ENCODE data around the gene UBASH3B.

The UBASH3B gene

GRCh38 chr11:122647736-122648275 lies 7.7 kb upstream of the UBASH3B start:
- DNase-seq: no peak

DNA sequence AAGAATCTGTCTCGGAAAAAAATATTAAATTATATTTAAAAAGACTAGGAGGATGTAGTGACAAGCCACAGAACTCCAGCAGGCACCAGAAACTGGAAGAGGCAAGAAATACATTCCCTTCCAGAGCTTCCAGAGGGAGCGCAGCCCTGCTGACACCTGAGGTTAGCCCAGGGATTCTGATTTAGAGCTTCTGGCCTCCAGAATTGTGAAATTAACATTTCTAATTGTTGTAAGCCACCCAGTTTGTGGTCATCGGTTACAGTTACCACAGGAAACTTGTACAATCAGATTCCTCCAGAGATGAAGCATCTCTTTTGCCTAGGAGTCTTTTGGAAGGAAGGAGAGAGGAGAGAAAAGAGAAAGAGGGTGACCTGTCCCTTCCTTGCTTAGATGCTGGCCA lies 6.4 kb upstream of the UBASH3B start:
- DNase-seq: no peak

DNA sequence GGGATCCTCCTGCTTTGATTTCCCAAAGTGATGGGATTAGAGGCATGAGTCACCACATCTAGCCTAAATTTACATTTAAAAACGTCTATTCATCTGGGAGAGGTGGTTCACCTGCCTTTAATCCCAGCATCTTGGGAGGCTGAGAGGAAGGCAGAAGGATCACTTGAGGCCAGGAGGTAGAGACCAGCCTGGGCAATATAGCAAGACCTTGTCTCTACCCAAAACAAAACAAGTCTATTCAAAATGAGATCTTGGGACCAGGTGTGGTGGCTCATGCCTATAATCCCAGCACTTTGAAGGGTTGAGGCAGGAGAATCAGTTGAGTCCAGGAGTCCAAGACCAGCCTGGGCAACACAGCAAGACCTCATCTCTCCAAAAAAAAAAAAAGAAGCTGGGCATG lies 4.9 kb upstream of the UBASH3B start:
- DNase-seq: no peak

GRCh38 chr11:122652495-122652894 lies 3.0 kb upstream of the UBASH3B start:
- DNase-seq: no peak

DNA sequence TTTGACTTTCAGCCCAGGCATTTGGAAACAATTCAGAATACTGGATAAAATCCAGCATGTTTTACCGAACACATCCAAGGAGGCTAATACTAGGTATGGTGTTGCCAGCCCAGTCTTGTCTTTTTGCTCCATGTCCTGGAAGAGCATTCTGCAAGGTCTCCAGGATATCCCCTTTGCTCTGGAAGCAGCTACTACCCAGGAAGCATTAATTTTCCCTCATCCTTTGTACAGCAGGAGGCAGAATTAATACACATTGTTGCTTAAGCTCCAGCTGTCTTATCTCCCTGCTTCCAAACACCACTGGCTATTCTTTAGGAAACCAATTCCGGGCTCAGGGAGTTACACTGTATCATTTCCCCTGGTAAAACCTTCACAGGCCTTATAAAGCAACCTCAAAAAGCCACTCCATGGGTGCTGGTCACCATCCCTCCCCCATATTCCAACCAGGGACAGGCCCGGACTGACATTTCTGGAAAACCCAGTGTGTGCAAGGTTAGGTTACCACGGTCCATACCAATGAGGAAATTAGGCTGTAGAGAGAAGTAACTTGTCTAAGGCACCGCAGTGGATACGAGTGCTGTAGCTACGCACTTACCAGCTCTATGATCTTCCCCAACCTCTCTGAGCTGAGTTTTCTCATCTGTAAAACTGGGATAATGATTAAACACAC lies 1.5 kb upstream of the UBASH3B start:
- DNase-seq: no peak

- peak in 1 of 3 experiments; percentile 60 for DNase-seq
Measured at GRCh38 chr11:122656073-122656630, 630 bp downstream of the UBASH3B start.

DNA sequence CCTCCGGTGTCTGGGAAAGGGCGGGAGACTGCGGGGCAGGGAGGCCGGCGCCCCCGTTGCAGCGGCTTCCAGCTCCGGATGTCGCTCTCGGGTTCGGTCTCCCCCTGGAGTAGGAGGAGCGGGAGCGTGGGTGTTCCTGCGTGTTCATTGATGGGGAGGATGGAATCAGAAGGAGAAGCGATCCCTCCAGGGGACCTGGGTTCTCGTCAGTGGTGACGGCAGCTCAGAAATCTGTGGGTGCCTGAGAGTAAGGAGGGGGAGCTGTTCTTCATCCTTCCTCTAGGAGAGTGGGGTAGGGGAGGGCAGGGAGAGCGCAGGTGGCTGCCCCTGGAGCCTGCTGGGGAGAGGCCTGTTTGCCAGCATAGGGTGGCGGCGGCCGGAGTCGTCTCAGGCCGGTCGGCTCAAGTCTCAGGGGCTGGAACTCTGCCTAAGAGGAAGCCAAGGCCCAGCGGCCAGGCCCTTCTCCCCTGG lies 1.1 kb downstream of the UBASH3B start:
- DNase-seq: no peak

GRCh38 chr11:122659676-122660554 lies 4.4 kb downstream of the UBASH3B start:
- DNase-seq: no peak

DNA sequence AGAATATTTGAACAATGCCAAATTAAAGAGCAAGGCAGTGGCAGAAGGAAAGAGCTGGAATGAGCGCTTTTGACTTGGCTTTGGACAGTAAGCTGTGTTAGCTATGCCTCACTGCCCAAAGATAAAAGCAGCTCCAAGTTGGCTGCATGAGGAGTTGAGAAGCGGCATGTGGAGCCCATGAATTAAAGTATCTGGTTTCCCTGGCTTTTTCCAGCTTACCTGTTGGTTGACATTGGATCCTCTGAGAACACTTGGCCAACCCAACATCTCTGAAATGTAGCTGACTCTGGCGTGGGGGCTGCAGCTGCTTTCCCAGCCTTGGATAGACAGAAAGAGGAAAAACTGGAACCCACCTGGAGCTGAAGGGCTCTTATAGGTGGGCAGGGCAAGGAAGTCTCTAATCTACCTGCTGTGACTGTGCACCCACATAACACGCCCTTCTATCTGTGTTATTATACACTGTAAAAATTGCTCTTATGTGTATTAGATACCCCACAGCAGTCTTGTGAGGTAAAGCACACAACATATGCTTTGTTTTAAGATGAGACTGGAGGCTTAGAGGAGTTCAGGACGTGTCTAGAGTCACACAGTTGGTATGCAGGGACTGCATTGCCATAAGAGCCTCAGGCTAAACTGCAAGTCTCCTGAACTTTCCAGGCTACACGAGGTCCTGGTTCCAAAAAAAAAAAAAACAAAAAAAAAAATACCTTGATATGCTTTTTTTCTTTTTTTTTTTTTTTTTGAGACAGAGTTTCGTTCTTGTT lies 5.8 kb downstream of the UBASH3B start:
- DNase-seq: peak in 2 of 3 experiments; percentile 23 to 95

DNA sequence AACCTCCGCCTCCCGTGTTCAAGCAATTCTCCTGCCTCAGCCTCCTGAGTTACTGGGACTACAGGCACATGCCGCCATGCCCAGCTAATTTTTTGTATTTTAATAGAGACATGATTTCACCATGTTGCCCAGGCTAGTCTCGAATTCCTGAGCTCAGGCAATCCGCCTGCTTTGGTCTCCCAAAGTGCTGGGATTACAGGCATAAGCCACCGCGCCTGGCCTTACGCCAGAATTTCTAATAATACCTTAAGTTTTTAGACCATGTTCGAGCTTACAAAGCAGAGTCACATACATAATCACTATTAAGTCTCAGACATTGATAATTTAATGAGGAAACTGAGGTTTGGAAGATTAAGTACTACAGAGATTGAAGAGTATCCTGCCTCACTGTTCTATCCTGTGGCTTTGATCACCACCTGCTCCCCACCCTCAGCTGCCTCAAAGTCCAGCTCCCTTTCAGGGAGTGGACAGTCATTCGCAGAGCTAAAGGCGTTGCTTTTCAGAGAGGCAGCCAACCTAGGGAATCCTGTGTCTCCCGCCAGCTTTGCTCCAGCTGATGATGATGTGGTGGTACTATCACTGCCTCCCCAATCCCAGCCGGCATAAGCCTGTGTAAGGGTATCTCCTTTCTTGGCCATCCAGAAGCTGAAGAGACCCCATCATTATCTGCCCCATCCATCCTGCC lies 7.7 kb downstream of the UBASH3B start:
- DNase-seq: no peak

GRCh38 chr11:122663764-122664163 lies 8.2 kb downstream of the UBASH3B start:
- peak in 1 of 3 experiments; percentile 60 for DNase-seq

DNA sequence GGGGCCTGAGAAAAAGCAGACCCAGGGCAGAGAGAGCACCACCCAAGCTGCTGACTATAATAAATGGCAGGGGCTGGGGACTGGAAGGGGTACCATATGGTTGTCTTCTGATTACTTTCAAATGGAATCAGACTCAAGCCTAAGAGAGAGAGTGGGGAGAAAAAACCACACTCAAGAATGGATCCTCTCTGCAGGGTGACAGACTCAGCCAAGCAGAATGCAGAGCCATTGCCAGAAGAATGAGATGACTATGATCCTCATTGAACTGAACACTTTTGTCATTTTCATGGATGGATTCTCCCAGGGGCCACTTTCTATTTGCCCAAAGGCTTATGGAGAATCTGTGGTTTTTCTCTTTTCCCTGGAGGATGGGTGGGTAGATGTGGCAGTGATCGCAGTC lies 8.7 kb downstream of the UBASH3B start:
- DNase-seq: no peak

DNA sequence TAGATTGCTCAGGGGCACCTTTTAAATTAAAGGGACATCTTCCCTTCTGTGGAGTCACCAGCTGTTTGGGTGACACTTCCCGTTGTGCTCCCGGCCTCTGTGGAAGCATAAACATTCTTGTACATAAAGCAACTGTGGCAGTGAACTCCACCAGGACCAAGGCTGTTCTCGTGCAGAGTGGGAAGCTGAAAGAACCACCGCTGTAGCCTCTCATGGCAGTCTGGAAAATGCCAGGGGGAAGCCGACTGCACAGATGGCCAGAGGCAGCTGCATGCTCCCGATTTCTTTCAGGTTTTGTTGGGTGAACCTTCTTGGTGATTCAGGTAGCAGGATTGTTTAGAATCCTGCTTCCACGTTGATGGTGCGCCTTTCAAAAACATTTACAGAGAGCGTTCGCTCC lies 10.3 kb downstream of the UBASH3B start:
- DNase-seq: no peak

DNA sequence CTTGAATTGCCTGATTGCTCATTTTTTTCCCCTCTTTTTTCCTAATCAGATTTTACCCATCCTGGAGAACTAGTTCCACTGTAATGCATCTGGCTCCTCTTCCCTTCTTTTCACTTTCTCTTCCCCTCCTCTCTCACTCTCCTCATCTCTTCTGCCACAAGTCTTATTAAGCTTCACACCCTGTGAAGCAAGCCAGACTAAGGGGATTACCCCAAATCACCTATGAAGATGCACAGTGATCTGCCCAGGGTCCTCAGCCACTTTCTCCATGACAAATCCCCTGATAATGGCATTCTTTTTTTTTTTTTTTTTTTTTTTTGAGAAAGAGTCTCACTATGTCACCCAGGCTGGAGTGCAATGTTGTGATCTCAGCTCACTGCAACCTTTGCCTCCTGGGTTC lies 11.2 kb downstream of the UBASH3B start:
- no peak for DNase-seq

DNA sequence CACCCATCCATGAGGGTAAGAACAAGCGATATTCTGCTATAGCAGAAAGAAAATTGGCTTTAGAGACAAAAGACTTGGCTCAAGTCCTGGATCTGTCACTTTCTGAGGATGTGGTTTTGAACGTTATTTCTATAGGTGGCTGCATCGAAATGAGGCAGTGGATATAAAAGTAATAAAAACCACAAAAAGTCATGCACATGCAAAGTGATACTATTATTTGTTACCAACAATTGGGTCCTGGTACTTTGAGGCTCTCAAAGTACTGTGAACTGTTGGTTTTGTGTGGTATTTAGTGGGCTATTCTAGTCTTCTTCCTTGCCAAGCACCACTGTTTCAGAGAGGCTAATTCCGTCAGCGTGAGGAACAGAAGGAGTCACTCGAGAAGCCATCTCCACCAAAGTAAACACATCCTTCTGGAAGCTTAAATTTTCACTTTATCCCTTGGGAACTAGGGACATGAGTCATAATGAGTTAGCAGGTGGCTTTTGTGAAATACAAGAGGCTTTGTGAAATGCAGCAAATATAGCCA lies 13.1 kb downstream of the UBASH3B start:
- DNase-seq: peak in 1 of 3 experiments; percentile 83

DNA sequence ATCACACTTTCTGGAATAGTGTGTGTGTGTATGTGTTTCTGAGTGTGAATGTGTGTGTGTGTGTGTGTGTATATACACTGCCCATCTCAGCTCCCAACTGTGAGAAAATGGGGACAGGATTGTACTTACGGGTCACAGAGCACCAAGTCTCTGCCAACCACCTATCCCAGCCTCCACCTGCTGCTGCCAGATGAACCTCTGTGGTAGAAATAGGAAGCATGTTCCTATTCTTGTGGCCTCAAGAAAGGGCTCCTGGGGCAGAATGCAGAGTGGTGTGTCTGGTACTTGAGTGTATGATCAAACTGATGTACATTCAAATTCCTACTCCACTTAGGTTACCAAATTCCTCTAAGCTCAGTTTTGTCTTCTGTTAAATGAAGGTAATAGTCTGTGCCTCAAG lies 14.6 kb downstream of the UBASH3B start:
- DNase-seq: no peak

DNA sequence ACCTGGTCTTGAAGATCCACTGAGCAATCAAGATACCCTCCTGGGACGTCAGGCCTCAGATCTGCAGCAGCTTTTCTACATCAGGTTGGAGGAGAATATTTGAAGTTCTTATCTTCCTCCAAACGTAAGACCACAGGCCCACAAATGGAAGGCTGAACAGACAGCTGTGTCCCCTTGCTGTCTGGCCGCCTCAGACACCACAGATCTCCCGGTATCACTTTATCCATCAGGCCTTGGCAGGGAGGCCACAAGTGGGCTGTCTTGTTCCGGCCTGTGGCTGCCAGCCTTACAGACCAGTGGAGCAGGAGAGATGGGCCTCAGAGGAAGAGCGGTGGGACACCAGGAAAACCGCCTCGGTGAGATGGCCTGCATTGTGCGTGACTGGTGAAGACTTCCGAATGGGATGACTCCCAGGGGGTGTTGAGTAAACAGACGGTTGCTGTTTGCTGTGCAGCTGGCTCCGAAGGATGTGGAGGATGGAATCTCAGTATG lies 15.9 kb downstream of the UBASH3B start:
- DNase-seq: no peak

DNA sequence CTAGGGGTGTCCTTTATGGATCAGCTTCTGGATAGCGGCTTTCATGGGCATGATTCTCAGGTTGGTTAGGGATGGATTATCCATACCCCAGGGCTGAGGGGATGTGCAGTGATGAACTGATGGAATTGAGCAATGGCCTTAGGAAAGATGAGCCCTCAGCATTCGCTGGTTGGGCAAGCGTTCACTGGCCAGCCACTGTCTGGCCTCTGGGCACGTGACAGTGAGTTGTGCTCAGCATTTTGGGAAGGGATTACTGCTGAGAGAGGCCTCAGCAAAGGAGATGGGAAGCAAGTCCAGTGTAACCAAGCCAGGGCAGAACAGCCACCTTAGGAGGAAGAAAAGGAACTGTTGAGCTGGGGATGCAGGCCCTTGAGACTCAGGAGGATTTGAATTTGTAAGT lies 17.4 kb downstream of the UBASH3B start:
- no peak for DNase-seq

DNA sequence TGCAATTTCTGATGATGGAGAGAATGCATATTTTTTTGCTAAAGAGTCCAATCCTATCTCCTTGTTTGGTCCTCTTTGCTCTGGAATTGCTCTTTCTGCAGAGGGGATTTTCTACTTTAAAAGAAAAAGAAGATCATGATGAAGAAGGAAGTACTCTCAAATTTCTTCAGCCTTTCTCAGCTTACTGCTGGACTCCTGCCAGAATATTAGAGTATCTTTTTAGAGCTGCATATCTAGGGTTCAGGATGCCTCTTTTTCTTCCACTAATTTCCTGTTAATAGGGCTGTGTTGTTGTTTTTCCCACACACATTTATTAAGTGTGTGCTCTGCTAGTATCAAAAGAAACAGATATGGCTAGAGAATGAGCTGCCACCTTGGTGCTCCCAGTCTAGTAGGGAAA lies 18.2 kb downstream of the UBASH3B start:
- DNase-seq: no peak

DNA sequence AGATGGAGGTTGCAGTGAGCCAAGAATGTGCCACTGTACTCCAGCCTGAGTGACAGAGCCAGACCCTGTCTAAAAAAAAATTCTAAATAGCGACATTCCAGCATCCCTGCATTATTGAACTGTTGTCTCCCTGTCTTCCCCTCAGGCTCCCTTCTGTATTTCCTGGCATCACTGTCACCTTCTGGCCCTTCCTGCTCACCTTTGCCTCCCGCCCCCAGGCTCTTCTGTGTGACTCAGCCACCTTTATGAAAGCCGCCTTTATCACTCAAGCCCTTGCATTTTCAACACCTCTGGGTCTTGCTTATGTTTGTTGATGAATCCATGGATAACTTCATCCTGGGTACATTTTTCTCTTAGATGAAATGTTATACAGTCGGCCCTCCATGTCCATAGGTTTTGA lies 21.1 kb downstream of the UBASH3B start:
- DNase-seq: no peak

DNA sequence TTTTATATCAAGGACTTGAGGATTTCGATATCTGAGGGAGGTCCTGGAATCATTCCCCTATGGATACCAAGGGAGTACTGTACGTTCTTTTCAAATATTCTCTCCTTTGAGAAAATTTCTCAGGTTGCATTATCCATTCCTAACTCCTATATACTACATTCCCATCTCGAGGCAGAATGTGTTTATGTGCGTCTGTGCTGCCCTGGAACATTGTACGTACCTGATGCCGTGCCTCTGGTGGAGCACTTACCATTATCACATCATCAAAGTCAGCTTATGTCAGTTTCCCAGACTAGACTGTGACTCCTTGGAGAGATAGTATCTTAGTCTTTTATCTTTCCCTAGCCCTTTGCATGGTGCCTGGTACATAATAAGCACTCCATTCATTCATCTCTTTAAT lies 21.7 kb downstream of the UBASH3B start:
- DNase-seq: no peak

DNA sequence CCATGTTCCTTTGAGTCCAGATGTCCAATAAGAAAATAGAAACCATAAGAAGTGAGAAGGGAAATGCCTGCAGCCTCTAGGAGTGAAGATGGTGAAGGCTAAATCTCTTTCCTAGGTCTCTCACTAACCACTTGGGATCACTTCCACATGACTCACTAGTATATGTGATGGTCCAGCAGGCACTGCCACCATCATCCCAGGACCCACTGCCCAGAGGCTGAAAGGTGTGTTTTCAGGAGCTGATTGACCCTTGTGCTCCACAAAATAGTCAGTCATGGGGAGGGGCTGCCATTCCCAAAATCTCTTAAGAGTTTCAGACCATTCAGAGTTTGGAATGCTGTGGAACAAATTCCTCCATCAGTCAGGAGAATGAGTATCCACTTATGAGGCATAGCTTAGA lies 22.9 kb downstream of the UBASH3B start:
- no peak for DNase-seq
